B cell (primary cell): ENCODE results near the gene SCN3B. TPM values are rescaled to one million over a fixed set of nuclear protein-coding genes. Genes with fewer than 3 reads are reported as not detected.

Experiments
- ATAC-seq: fragments of 200-7000 bp; cut with Tn5 transposase; one replicate; pipeline ENCODE4 v1.10.0; 2021; ENCODE audit warnings: low read depth, mild to moderate bottlenecking, moderate number of reproducible peaks, moderate library complexity
- CTCF ChIA-PET: fragments of 350-600 bp; sonication (Branson Sonifier 250); formaldehyde crosslinking; loops from one replicate; lab custom pipeline; 2021; ENCODE audit warnings: antibody characterized with exemption, inconsistent platforms; lab: Charles Lee
- POLR2A ChIA-PET: fragments of 350-600 bp; sonication (Branson Sonifier 250); formaldehyde crosslinking; loops from one replicate; lab custom pipeline; 2021; ENCODE audit warnings: antibody characterized with exemption; lab: Charles Lee
- DNase-seq: peaks from one replicate; pipeline ENCODE4 v3.0.0; 2013
- H2AFZ ChIP-seq: 2 replicates; pipeline ENCODE4 v1.6.1; 2012; ENCODE audit warnings: mild to moderate bottlenecking, low read depth, low read length; ENCODE audit not compliant: insufficient read depth, poor library complexity, severe bottlenecking
- H3K27ac ChIP-seq, 2 donors: 1 replicate in 1 of 2; 2 replicates in 1 of 2; pipeline ENCODE4 v1.5.1; 2012 to 2013; ENCODE audit warnings: low read length in 2 of 2, mild to moderate bottlenecking in 2 of 2, moderate library complexity in 1 of 2
- H3K27me3 ChIP-seq, 4 experiments: fragments of 200-600 bp in 1 of 4; sonication (generic) in 1 of 4; replicated peaks in 1 of 4; 1 replicate in 2 of 4; 2 replicates in 2 of 4; pipeline versions ENCODE4 v1.6.1 to v1.7.0; 2013 to 2016; ENCODE audit warnings: low read length in 3 of 4, mild to moderate bottlenecking in 2 of 4, mixed read lengths in 1 of 4, moderate library complexity in 1 of 4; ENCODE audit not compliant: insufficient read depth in 4 of 4, control insufficient read depth in 3 of 4; ENCODE audit errors: control extremely low read depth in 1 of 4
- H3K36me3 ChIP-seq, 2 experiments: replicated peaks in 1 of 2; 1 replicate in 1 of 2; 2 replicates in 1 of 2; pipeline versions ENCODE4 v1.6.1 to v1.7.1; 2013; ENCODE audit warnings: low read length in 1 of 2; ENCODE audit not compliant: insufficient read depth in 2 of 2, control insufficient read depth in 1 of 2; ENCODE audit errors: control extremely low read depth in 1 of 2, extremely low read depth in 1 of 2
- H3K4me1 ChIP-seq, 2 donors: fragments of 200-600 bp in 1 of 2; sonication (generic) in 1 of 2; 1 replicate in 1 of 2; 2 replicates in 1 of 2; pipeline versions ENCODE4 v1.5.1 to v1.6.1; 2013 to 2017; ENCODE audit warnings: low read length in 2 of 2; ENCODE audit not compliant: control insufficient read depth in 2 of 2, insufficient read depth in 2 of 2
- H3K4me2 ChIP-seq: replicated peaks from 2 replicates; pipeline ENCODE3; 2012; ENCODE audit warnings: mild to moderate bottlenecking, low read depth, low read length; ENCODE audit not compliant: poor library complexity, severe bottlenecking
- H3K4me3 ChIP-seq, 5 experiments: fragments of 200-600 bp in 1 of 5; sonication (generic) in 1 of 5; 1 replicate in 3 of 5; 2 replicates in 2 of 5; pipeline versions ENCODE4 v1.5.1 to v1.7.0; 2011 to 2016; ENCODE audit warnings: low read length in 4 of 5, mild to moderate bottlenecking in 4 of 5, low read depth in 2 of 5, control low read depth in 1 of 5, moderate library complexity in 1 of 5; ENCODE audit not compliant: insufficient read depth in 1 of 5; ENCODE audit errors: control extremely low read depth in 1 of 5, extremely low read depth in 1 of 5
- H3K79me2 ChIP-seq: fragments of 200-600 bp; sonication (generic); one replicate; pipeline ENCODE4 v1.6.0; 2016; ENCODE audit warnings: low read length; ENCODE audit not compliant: control insufficient read depth, insufficient read depth
- H3K9ac ChIP-seq: fragments of 200-600 bp; sonication (generic); 2 replicates; pipeline ENCODE4 v1.6.1; 2017; ENCODE audit warnings: mild to moderate bottlenecking, low read length, moderate library complexity
- H3K9me3 ChIP-seq, 3 donors: one replicate each; pipeline versions ENCODE4 v1.6.1 to v1.7.1; 2013; ENCODE audit warnings: low read length in 2 of 3; ENCODE audit not compliant: control insufficient read depth in 2 of 3, insufficient read depth in 1 of 3; ENCODE audit errors: control extremely low read depth in 1 of 3
- H4K20me1 ChIP-seq: 2 replicates; pipeline ENCODE4 v1.6.0; 2012; ENCODE audit warnings: mild to moderate bottlenecking, low read length; ENCODE audit not compliant: insufficient read depth, control insufficient read depth, poor library complexity, severe bottlenecking
- H3K27ac Mint-ChIP-seq: one replicate; pipeline ENCODE4 v1.8.0; 2021; ENCODE audit warnings: mixed read lengths
- H3K27me3 Mint-ChIP-seq: one replicate; pipeline ENCODE4 v1.8.0; 2021; ENCODE audit warnings: mixed read lengths
- H3K4me1 Mint-ChIP-seq: one replicate; pipeline ENCODE4 v1.8.0; 2021; ENCODE audit warnings: mixed read lengths
- H3K4me3 Mint-ChIP-seq: one replicate; pipeline ENCODE4 v1.8.0; 2021; ENCODE audit warnings: mixed read lengths
- H3K9me3 Mint-ChIP-seq: one replicate; pipeline ENCODE4 v1.8.0; 2022; ENCODE audit warnings: mixed read lengths; ENCODE audit not compliant: insufficient read depth
- EZH2 ChIP-seq: IDR thresholded peaks from 2 replicates; pipeline ENCODE4 v1.6.1; 2012; ENCODE audit warnings: borderline replicate concordance, low read depth, mild to moderate bottlenecking, moderate library complexity, low read length; ENCODE audit not compliant: insufficient read depth, poor library complexity, severe bottlenecking
- WGBS: methylation state at CpG from one replicate; pipeline ENCODE4 v1.1.5; 2013; ENCODE audit warnings: missing lambda C conversion rate; ENCODE audit not compliant: insufficient coverage; 5-methylcytosine and 5-hydroxymethylcytosine counted together
- intact Hi-C: fragments of 100-400 bp; cut with micrococcal nuclease; formaldehyde crosslinking; loops from one replicate; pipeline ENCODE4 v1.10.0; 2022
- polyA plus RNA-seq: library from polyadenylated mRNA; depleted of rRNA; stranded (reverse); fragments of >200 nt; gene quantifications from 2 replicates; pipeline ENCODE4 v1.2.3, GENCODE V29; 2012
- total RNA-seq, 2 donors: library from RNA; stranded (reverse); fragments of 120-200 nt in 1 of 2; gene quantifications; 1 replicate in 1 of 2; 2 replicates in 1 of 2; pipeline versions ENCODE4 v1.2.3 to v1.2.4, GENCODE V29; 2013 to 2022
- TF ChIP-seq, protein P1 (sequence below): fragments of 200-600 bp; IDR thresholded peaks from one replicate; pipeline ENCODE4 v1.8.0; 2022; ENCODE audit warnings: antibody characterized with exemption, mild to moderate bottlenecking

Gene SCN3B
- total and polyA plus RNA-seq, 2 donors (not counting 1 experiment from before 2014, with no cell fraction given), result not detected

DNA sequence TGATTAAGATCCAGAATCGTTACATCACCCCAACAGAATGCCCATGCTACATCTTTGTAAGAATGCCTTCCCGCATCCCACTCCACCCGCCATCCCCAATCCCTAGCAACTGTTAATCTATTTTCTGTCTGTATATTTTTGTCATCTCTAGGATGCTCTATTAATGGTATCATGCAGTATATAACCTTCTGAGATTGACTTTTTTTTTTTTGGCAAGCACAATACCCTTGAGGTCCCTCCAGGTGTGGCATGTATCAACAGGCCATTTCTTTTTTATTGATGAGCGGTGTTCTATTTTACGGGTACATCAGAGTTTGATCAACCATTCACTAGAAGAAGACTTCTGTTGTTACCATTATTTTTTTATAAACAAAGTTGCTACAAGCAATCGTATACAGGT lies 30.2 kb upstream of the SCN3B start:
- CTCF ChIA-PET, result interaction anchor here (0.9 kb wide), 1 partner anchor 27 kb away, joined by 3 read pairs; no protein-coding TSS in a partner anchor
- intact Hi-C loops, result no loop called here
- Mint-ChIP-seq H3K4me3 (no peak overlapping the region), H3K4me1 (no peaks in the 10 kb centered on the region), H3K27ac (no peak overlapping the region), H3K27me3 (peaks cover 29% of the 10 kb centered on the region), H3K9me3 (no peaks in the 10 kb centered on the region)
- Histone ChIP-seq H3K27ac (no peak overlapping the region), H3K79me2 (no peaks in the 10 kb centered on the region), H3K9ac (no peak overlapping the region), H2AFZ (no peak overlapping the region), H3K4me3 (no peak overlapping the region), H3K27me3 (peaks cover 0 to 4% (median 3%) of the 10 kb centered on the region in 4 experiments), H3K4me2 (no peak overlapping the region), H3K36me3 (no peaks in the 10 kb centered on the region), H3K9me3 (peaks cover 0 to 2% (median 0%) of the 10 kb centered on the region in 3 donors), H4K20me1 (no peaks in the 10 kb centered on the region), H3K4me1 (no peaks in the 10 kb centered on the region)
- TF ChIP-seq, protein P1, sequence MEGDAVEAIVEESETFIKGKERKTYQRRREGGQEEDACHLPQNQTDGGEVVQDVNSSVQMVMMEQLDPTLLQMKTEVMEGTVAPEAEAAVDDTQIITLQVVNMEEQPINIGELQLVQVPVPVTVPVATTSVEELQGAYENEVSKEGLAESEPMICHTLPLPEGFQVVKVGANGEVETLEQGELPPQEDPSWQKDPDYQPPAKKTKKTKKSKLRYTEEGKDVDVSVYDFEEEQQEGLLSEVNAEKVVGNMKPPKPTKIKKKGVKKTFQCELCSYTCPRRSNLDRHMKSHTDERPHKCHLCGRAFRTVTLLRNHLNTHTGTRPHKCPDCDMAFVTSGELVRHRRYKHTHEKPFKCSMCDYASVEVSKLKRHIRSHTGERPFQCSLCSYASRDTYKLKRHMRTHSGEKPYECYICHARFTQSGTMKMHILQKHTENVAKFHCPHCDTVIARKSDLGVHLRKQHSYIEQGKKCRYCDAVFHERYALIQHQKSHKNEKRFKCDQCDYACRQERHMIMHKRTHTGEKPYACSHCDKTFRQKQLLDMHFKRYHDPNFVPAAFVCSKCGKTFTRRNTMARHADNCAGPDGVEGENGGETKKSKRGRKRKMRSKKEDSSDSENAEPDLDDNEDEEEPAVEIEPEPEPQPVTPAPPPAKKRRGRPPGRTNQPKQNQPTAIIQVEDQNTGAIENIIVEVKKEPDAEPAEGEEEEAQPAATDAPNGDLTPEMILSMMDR, result no peak
- TF ChIP-seq EZH2, result no peak
- no peak for ATAC-seq
- POLR2A ChIA-PET, result no interaction called here
- DNase-seq, result no peak
- no CpG with 5 or more reads among the region's 6 CpGs for WGBS

DNA sequence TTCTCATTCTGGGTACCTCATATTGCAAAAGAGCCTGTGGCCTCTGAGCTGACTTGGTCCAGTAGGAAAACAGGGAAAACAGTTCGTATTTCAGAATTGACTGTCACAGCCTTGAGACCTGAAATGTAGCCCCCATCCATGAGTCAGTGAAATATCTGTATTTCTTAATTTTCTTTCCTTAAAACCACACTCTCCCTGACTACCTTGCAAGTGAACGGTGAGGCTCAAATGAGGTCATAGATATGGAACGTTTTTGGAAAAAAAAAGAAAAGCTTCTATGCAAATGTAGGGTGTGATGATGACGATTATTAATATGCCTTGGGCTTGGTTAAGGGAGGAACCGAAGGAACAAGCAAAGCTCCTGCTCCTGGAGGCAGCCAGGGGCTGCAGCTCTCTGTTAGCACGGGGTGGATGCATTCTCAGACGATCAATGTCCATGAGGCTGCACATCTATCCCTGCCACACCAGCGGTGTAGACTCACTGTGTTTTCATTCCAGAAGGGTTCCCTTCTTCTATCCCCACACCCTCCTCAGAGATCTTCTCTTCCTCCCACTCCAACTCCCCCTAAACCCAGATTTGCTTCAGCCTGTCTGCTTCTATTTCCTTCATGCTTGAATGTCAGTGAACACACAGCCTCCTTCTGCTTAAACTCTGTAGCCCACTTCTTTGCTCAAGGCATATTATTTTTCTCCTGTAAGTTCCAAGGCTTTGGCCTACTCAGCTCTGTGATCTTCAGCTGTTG lies 29.2 kb upstream of the SCN3B start:
- ATAC-seq, result no peak
- Histone ChIP-seq H3K27me3 (peaks cover 0 to 4% (median 1%) of the 10 kb centered on the region in 4 experiments), H2AFZ (no peak overlapping the region), H3K36me3 (no peaks in the 10 kb centered on the region), H3K4me1 (no peaks in the 10 kb centered on the region), H3K4me3 (no peak overlapping the region), H3K27ac (no peak overlapping the region), H3K79me2 (no peaks in the 10 kb centered on the region), H3K9me3 (peaks cover 0 to 5% (median 0%) of the 10 kb centered on the region in 3 donors), H3K4me2 (no peak overlapping the region), H4K20me1 (no peaks in the 10 kb centered on the region), H3K9ac (no peak overlapping the region)
- intact Hi-C loops, result no loop called here
- ChIA-PET CTCF (no interaction called here), POLR2A (no interaction called here)
- Mint-ChIP-seq H3K27ac (no peak overlapping the region), H3K27me3 (peaks cover 29% of the 10 kb centered on the region), H3K4me3 (no peak overlapping the region), H3K4me1 (no peaks in the 10 kb centered on the region), H3K9me3 (no peaks in the 10 kb centered on the region)
- TF ChIP-seq, protein P1, result no peak
- no peak for TF ChIP-seq EZH2
- 70% methylated on average over 7 of the region's 8 CpGs for WGBS
- DNase-seq, result no peak
